ENCODE data around the gene MED13.

DNA sequence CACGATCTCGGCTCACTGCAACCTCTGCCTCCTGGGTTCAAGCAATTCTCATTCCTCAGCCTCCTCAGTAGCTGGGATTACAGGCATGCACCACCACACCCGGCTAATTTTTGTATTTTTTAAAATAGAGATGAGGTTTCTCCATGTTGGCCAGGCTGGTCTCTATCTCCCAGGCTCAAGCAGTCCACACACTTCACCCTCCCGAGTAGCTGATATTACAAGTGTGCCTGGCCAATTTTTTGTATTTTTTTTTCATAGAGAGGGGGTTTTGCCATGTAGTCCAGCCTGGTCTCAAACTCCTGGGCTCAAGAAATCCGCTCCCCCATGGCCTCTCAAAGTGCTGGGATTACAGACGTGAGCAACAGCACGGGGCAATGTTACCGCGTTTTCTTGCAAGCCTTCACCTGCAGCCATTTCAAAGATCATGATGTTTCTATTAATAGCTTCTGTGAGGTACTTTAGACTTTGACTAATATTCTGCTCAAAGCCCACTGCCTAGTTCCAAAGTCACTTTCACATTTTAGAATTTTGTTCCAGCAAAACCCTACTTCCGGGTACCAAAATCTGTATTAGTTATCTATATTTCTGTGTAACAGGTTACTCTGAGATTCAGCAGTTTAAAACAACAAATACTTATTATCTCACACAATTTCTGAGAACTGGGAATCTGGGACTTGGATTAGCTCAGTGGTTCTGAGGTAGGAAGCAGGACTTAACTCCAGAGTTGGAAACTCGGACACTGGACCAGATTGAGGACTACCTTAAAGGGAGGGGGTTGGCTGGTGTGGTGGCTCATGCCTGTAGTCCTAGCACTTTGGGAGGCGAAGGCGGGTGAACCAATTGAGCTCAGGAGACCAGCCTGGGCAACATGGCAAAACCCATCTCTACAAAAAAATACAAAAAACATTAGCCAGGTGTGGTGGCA, 12.0 kb upstream of the MED13 start:
- TF ChIP-seq, protein P1, sequence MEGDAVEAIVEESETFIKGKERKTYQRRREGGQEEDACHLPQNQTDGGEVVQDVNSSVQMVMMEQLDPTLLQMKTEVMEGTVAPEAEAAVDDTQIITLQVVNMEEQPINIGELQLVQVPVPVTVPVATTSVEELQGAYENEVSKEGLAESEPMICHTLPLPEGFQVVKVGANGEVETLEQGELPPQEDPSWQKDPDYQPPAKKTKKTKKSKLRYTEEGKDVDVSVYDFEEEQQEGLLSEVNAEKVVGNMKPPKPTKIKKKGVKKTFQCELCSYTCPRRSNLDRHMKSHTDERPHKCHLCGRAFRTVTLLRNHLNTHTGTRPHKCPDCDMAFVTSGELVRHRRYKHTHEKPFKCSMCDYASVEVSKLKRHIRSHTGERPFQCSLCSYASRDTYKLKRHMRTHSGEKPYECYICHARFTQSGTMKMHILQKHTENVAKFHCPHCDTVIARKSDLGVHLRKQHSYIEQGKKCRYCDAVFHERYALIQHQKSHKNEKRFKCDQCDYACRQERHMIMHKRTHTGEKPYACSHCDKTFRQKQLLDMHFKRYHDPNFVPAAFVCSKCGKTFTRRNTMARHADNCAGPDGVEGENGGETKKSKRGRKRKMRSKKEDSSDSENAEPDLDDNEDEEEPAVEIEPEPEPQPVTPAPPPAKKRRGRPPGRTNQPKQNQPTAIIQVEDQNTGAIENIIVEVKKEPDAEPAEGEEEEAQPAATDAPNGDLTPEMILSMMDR (IDR thresholded peaks at IDR 0.05): no peak
- no peak for TF ChIP-seq POLR2A (IDR thresholded peaks at IDR 0.05)
